HepG2 (cell line): ENCODE measurements around the gene PACS2. TPM values are rescaled to one million over a fixed set of nuclear protein-coding genes. Genes with fewer than 3 reads are reported as not detected.

ENCODE experiments used
- DPF2 ChIP-seq: sonication (generic); formaldehyde crosslinking; IDR thresholded peaks from 2 replicates; pipeline ENCODE4 v1.4.0; 2020; ENCODE audit warnings: mild to moderate bottlenecking, low read depth, missing genetic modification reagents, borderline replicate concordance
- GLMP ChIP-seq: sonication (generic); formaldehyde crosslinking; IDR thresholded peaks from 2 replicates; pipeline ENCODE4 v1.9.0; 2021; ENCODE audit warnings: missing genetic modification reagents, mild to moderate bottlenecking, borderline replicate concordance
- KDM2A ChIP-seq: sonication (generic); formaldehyde crosslinking; IDR thresholded peaks from 2 replicates; pipeline ENCODE4 v1.4.0; 2020; ENCODE audit warnings: low read depth, missing genetic modification reagents, borderline replicate concordance
- MAF1 ChIP-seq: sonication (generic); formaldehyde crosslinking; IDR thresholded peaks from 2 replicates; pipeline ENCODE4 v1.5.0; 2020; ENCODE audit warnings: missing genetic modification reagents, borderline replicate concordance
- MBNL3 ChIP-seq: fragments of 250-450 bp; sonication (Bioruptor Pico); conservative IDR thresholded peaks from 2 replicates; pipeline ENCODE4 v1.8.0; 2022; ENCODE audit warnings: mild to moderate bottlenecking, inconsistent platforms
- MEIS1 ChIP-seq: sonication (generic); formaldehyde crosslinking; IDR thresholded peaks from 2 replicates; pipeline ENCODE4 v1.9.0; 2021; ENCODE audit warnings: mild to moderate bottlenecking, missing genetic modification reagents, moderate library complexity, borderline replicate concordance
- NFKB2 ChIP-seq: sonication (generic); formaldehyde crosslinking; IDR thresholded peaks from 2 replicates; pipeline ENCODE4 v1.4.0; 2020; ENCODE audit warnings: missing genetic modification reagents, borderline replicate concordance
- RFXAP ChIP-seq: sonication (generic); formaldehyde crosslinking; IDR thresholded peaks from 2 replicates; pipeline ENCODE4 v1.4.0; 2020; ENCODE audit warnings: missing genetic modification reagents, borderline replicate concordance
- TRIM22 ChIP-seq: fragments of 450-650 bp; IDR thresholded peaks from 2 replicates; pipeline ENCODE4 v1.6.1; 2017
- ZBTB46 ChIP-seq: sonication (generic); formaldehyde crosslinking; IDR thresholded peaks from 2 replicates; pipeline ENCODE4 v1.4.0; 2020; ENCODE audit warnings: mild to moderate bottlenecking, missing genetic modification reagents, borderline replicate concordance
- ZNF20 ChIP-seq: sonication (generic); formaldehyde crosslinking; IDR thresholded peaks from 2 replicates; pipeline ENCODE4 v1.4.0; 2020; ENCODE audit warnings: mild to moderate bottlenecking, moderate library complexity, missing genetic modification reagents
- ZNF276 ChIP-seq: sonication (generic); formaldehyde crosslinking; IDR thresholded peaks from 2 replicates; pipeline ENCODE4 v1.4.0; 2020; ENCODE audit warnings: mild to moderate bottlenecking, low read depth, missing genetic modification reagents
- ZNF333 ChIP-seq: sonication (generic); formaldehyde crosslinking; IDR thresholded peaks from 2 replicates; pipeline ENCODE4 v1.4.0; 2020; ENCODE audit warnings: mild to moderate bottlenecking, missing genetic modification reagents, borderline replicate concordance
- ZNF335 ChIP-seq: sonication (generic); formaldehyde crosslinking; IDR thresholded peaks from 2 replicates; pipeline ENCODE4 v1.4.0; 2020; ENCODE audit warnings: missing genetic modification reagents
- ZNF343 ChIP-seq: sonication (generic); formaldehyde crosslinking; IDR thresholded peaks from 2 replicates; pipeline ENCODE4 v1.4.0; 2020; ENCODE audit warnings: mild to moderate bottlenecking, missing genetic modification reagents
- ZNF430 ChIP-seq: sonication (generic); formaldehyde crosslinking; IDR thresholded peaks from 2 replicates; pipeline ENCODE4 v1.9.0; 2021; ENCODE audit warnings: mild to moderate bottlenecking, missing genetic modification reagents
- ZNF503 ChIP-seq: sonication (generic); formaldehyde crosslinking; IDR thresholded peaks from 2 replicates; pipeline ENCODE4 v1.4.0; 2020; ENCODE audit warnings: missing genetic modification reagents
- ZNF576 ChIP-seq: sonication (generic); formaldehyde crosslinking; IDR thresholded peaks from 2 replicates; pipeline ENCODE4 v1.4.0; 2020; ENCODE audit warnings: mild to moderate bottlenecking, missing genetic modification reagents
- ZSCAN21 ChIP-seq: sonication (generic); formaldehyde crosslinking; IDR thresholded peaks from 2 replicates; pipeline ENCODE4 v1.8.0; 2022; ENCODE audit warnings: mild to moderate bottlenecking, missing genetic modification reagents, moderate library complexity, borderline replicate concordance
- polyA plus RNA-seq, 8 experiments: library from polyadenylated mRNA; depleted of rRNA in 3 of 8; stranded (reverse) in 7 of 8; unstranded in 1 of 8; fragments of >200 nt; fragmentation: Illumina TruSeq in 4 of 8; extraction: Trizol in 4 of 8; gene quantifications; 2 replicates each; pipeline versions ENCODE4 v1.2.1 to v1.2.3, GENCODE V29; 2011 to 2016; ENCODE audit warnings: low read depth in 4 of 8, missing spikeins in 1 of 8, mixed read lengths in 1 of 8; ENCODE audit not compliant: insufficient read depth in 1 of 8
- total RNA-seq, 5 experiments: library from RNA; depleted of rRNA; stranded (reverse); fragments of >200 nt; fragmentation: Illumina TruSeq; extraction: Trizol; gene quantifications; 2 replicates each; pipeline ENCODE4 v1.2.3, GENCODE V29; 2016; ENCODE audit warnings: low read depth in 1 of 5

The PACS2 gene
- total and polyA plus RNA-seq, 2 of the 13 experiments (the other 11 are each of a cell fraction or from before 2014, with no cell fraction given), result 23.6 to 27.6 TPM

GRCh38 chr14:105313381-105314286, 914 bp upstream of the PACS2 start (continued):
- TF ChIP-seq ZNF503 (no peak), MBNL3 (CRISPR knock-in tag) (no peak), KDM2A (0 out of 2 replicates have a peak, but pooled peaks have one; percentile 25), ZNF343 (CRISPR knock-in tag) (peak; percentile 39; the same call in 1 of the 2 replicates), ZNF576 (CRISPR knock-in tag) (no peak), MEIS1 (CRISPR knock-in tag) (peak; percentile 64), ZBTB46 (CRISPR knock-in tag) (no peak), ZNF430 (CRISPR knock-in tag) (peak; percentile 33; the same call in 1 of the 2 replicates), MAF1 (CRISPR knock-in tag) (no peak), ZNF20 (no peak), TRIM22 (no peak), DPF2 (no peak), ZNF276 (CRISPR knock-in tag) (no peak), ZNF335 (0 out of 2 replicates have a peak, but pooled peaks have one; percentile 28), ZSCAN21 (no peak), ZNF333 (peak; percentile 41; the same call in 1 of the 2 replicates), RFXAP (CRISPR knock-in tag) (0 out of 2 replicates have a peak, but pooled peaks have one; percentile 22), GLMP (CRISPR knock-in tag) (no peak), NFKB2 (CRISPR knock-in tag) (no peak)
